ENCODE measurements around the gene KASH5. TPM values are rescaled to one million over a fixed set of nuclear protein-coding genes. Genes with fewer than 3 reads are reported as not detected.

The KASH5 gene
- total RNA-seq, 1 experiment from 2014 or later, result 1.00 TPM

DNA sequence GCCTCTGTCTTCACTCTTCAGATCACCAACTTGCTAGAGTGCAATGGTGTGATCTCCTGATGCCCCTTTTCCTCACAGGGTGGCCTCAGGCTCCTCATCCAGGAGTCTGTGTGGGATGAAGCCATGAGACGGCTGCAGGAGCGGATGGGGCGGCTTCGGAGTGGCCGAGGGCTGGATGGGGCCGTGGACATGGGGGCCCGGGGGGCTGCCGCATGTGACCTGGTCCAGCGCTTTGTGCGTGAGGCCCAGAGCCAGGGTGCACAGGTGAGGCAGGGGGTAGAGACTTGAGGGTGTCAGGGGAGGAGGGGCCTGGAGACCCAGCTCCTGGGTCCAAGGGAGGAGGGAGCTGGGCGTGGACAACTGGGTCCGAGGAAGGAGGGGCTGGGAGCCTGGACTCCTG is 74.4 kb downstream of the KASH5 start:
- H3K27me3 ChIP-seq (replicated peaks; ENCODE audit: control insufficient read depth, insufficient read depth, low read length), result no peaks in the 10 kb centered on the region
- intact Hi-C loops (cut with micrococcal nuclease; ENCODE audit: unreplicated experiment), result no loop called here
- TF ChIP-seq, protein P1, sequence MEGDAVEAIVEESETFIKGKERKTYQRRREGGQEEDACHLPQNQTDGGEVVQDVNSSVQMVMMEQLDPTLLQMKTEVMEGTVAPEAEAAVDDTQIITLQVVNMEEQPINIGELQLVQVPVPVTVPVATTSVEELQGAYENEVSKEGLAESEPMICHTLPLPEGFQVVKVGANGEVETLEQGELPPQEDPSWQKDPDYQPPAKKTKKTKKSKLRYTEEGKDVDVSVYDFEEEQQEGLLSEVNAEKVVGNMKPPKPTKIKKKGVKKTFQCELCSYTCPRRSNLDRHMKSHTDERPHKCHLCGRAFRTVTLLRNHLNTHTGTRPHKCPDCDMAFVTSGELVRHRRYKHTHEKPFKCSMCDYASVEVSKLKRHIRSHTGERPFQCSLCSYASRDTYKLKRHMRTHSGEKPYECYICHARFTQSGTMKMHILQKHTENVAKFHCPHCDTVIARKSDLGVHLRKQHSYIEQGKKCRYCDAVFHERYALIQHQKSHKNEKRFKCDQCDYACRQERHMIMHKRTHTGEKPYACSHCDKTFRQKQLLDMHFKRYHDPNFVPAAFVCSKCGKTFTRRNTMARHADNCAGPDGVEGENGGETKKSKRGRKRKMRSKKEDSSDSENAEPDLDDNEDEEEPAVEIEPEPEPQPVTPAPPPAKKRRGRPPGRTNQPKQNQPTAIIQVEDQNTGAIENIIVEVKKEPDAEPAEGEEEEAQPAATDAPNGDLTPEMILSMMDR (IDR thresholded peaks at IDR 0.05; ENCODE audit: insufficient read depth in 1 of 2, low read depth in 1 of 2, low read length in 1 of 2, severe bottlenecking in 1 of 2, unreplicated experiment in 1 of 2), result no peak
- Mint-ChIP-seq H3K4me3 (ENCODE audit: unreplicated experiment) (no peak overlapping the region), H3K27ac (ENCODE audit: unreplicated experiment) (no peak overlapping the region), H3K27me3 (ENCODE audit: insufficient read depth, unreplicated experiment) (no peaks in the 10 kb centered on the region), H3K4me1 (ENCODE audit: low read depth, unreplicated experiment) (no peaks in the 10 kb centered on the region), H3K36me3 (ENCODE audit: insufficient read depth, unreplicated experiment) (peaks cover 26% of the 10 kb centered on the region), H3K9me3 (ENCODE audit: unreplicated experiment) (no peaks in the 10 kb centered on the region)
- H3K4me1 ChIP-seq, result no peaks in the 10 kb centered on the region
- CTCF ChIA-PET, result no interaction called here
- POLR2A ChIA-PET, result no interaction called here
- no peak for DNase-seq
- H3K4me3 ChIP-seq (ENCODE audit: low read depth, low read length), result no peak overlapping the region
- no peaks in the 10 kb centered on the region for H3K9me3 ChIP-seq
- no TSS peak for BruUV-seq (replicated peaks)
- no peaks in the 10 kb centered on the region; the same call in none of the 2 replicates for H3K36me3 ChIP-seq (ENCODE audit: control insufficient read depth, insufficient read depth, low read length)

DNA sequence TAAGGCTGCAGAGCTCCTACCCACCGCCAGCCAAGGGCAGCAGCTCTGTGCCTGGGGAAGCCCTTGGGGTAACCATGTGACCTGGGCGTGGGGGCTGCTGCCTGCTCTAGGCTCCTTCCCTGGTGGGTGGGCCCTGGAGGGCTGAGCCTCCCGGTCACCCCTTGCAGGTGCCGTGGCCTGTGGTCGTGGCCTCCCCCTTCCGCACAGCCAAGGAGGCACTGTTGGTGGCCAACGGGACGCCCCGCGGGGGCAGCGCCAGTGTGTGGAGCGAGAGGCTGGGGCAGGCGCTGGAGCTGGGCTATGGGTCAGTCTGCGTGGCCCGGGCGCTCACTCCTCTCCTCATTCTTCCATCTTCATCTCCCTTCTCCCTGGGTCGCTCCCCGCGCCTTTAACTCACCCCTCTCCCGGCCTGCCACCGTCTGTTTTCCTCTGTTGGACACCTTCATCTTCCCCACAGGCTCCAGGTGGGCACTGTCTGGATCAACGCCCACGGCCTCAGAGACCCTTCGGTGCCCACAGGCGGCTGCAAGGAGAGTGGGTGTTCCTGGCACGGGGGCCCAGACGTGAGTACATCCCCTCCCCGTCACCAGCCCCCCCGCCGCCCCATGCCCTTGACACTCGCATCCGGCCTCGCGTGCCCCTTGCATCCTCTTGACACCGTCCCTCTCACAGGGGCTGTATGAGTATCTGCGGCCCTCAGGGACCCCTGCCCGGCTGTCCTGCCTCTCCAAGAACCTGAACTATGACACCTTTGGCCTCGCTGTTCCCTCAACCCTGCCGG is 76.1 kb downstream of the KASH5 start:
- Mint-ChIP-seq H3K4me3 (ENCODE audit: unreplicated experiment) (no peak overlapping the region), H3K9me3 (ENCODE audit: unreplicated experiment) (no peaks in the 10 kb centered on the region), H3K27ac (ENCODE audit: unreplicated experiment) (no peak overlapping the region), H3K36me3 (ENCODE audit: insufficient read depth, unreplicated experiment) (peaks cover 33% of the 10 kb centered on the region), H3K4me1 (ENCODE audit: low read depth, unreplicated experiment) (no peaks in the 10 kb centered on the region), H3K27me3 (ENCODE audit: insufficient read depth, unreplicated experiment) (no peaks in the 10 kb centered on the region)
- intact Hi-C loops (cut with micrococcal nuclease; ENCODE audit: unreplicated experiment), result no loop called here
- ChIA-PET CTCF (no interaction called here), POLR2A (no interaction called here)
- H3K36me3 ChIP-seq (ENCODE audit: control insufficient read depth, insufficient read depth, low read length), result peaks cover 1% of the 10 kb centered on the region
- TF ChIP-seq, protein P1 (IDR thresholded peaks at IDR 0.05; ENCODE audit: insufficient read depth in 1 of 2, low read depth in 1 of 2, low read length in 1 of 2, severe bottlenecking in 1 of 2, unreplicated experiment in 1 of 2), result no peak
- DNase-seq, result no peak
- no peak overlapping the region for H3K4me3 ChIP-seq (ENCODE audit: low read depth, low read length)
- BruUV-seq (replicated peaks), result no TSS peak
- no peaks in the 10 kb centered on the region for H3K9me3 ChIP-seq
- H3K4me1 ChIP-seq, result no peaks in the 10 kb centered on the region
- H3K27me3 ChIP-seq (replicated peaks; ENCODE audit: control insufficient read depth, insufficient read depth, low read length), result no peaks in the 10 kb centered on the region

DNA sequence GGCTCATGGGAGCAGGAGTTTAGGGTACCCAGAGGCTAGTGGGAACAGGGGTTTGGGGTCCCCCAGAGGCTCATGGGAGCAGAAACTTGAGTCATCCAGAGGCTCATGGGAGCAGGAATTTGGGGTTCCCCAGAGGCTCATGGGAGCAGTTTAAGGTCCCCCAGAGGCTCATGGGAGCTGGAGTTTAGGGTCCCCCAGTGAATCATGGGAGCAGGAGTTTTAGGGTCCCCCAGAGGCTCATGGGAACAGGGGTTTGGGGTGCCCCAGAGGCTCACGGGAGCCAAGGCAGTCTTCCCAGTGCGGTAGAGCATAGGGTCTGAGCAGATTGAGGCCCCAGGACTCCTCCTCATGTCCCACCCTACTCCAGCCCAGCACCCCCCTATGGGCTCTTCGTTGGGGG is 77.3 kb downstream of the KASH5 start:
- Mint-ChIP-seq H3K36me3 (ENCODE audit: insufficient read depth, unreplicated experiment) (peaks cover 33% of the 10 kb centered on the region), H3K27ac (ENCODE audit: unreplicated experiment) (no peak overlapping the region), H3K27me3 (ENCODE audit: insufficient read depth, unreplicated experiment) (no peaks in the 10 kb centered on the region), H3K4me1 (ENCODE audit: low read depth, unreplicated experiment) (no peaks in the 10 kb centered on the region), H3K4me3 (ENCODE audit: unreplicated experiment) (no peak overlapping the region), H3K9me3 (ENCODE audit: unreplicated experiment) (no peaks in the 10 kb centered on the region)
- Histone ChIP-seq H3K4me1 (no peaks in the 10 kb centered on the region), H3K36me3 (ENCODE audit: control insufficient read depth, insufficient read depth, low read length) (peaks cover 1% of the 10 kb centered on the region; the same call in 1 of the 2 replicates), H3K27me3 (replicated peaks; ENCODE audit: control insufficient read depth, insufficient read depth, low read length) (no peaks in the 10 kb centered on the region), H3K9me3 (no peaks in the 10 kb centered on the region), H3K4me3 (ENCODE audit: low read depth, low read length) (no peak overlapping the region)
- TF ChIP-seq, protein P1 (IDR thresholded peaks at IDR 0.05; ENCODE audit: insufficient read depth in 1 of 2, low read depth in 1 of 2, low read length in 1 of 2, severe bottlenecking in 1 of 2, unreplicated experiment in 1 of 2), result no peak
- DNase-seq, result no peak
- ChIA-PET POLR2A (no interaction called here), CTCF (no interaction called here)
- intact Hi-C loops (cut with micrococcal nuclease; ENCODE audit: unreplicated experiment), result no loop called here
- no TSS peak for BruUV-seq (replicated peaks)

Other genes with a start within 250 kb of the KASH5 start
- gene HRC, start 232.9 kb upstream of the KASH5 start, total RNA-seq (2022), result not detected in 2 replicates
- gene TRPM4, start 230.5 kb upstream of the KASH5 start, total RNA-seq (2022), result 27.8 and 31.4 TPM in 2 replicates
- gene SLC6A16, start 63.1 kb upstream of the KASH5 start, total RNA-seq (2022), result 0.56 and 0.84 TPM in 2 replicates
- gene CD37, start 52.8 kb upstream of the KASH5 start, total RNA-seq (2022), result not detected in 2 replicates
- gene TEAD2, start 25.8 kb upstream of the KASH5 start, total RNA-seq (2022), result 8.6 and 8.8 TPM in 2 replicates
- gene DKKL1, start 24.4 kb upstream of the KASH5 start, total RNA-seq (2022), result not detected in 2 replicates
- not detected in 2 replicates for gene PTH2, start 35.2 kb downstream of the KASH5 start, total RNA-seq (2022)
- 0.25 TPM in 1 of 2 replicates, not detected in the other for gene GFY, start 37.1 kb downstream of the KASH5 start, total RNA-seq (2022)
- gene SLC17A7, start 53.3 kb downstream of the KASH5 start, total RNA-seq (2022), result 0.21 and 0.36 TPM in 2 replicates
- gene PIH1D1, start 63.6 kb downstream of the KASH5 start, total RNA-seq (2022), result 150 and 167 TPM in 2 replicates
- gene ALDH16A1, start 65.0 kb downstream of the KASH5 start, total RNA-seq (2022), result 42.1 and 45.0 TPM in 2 replicates
- gene FLT3LG, start 86.0 kb downstream of the KASH5 start, total RNA-seq (2022), result 2.1 and 2.4 TPM in 2 replicates
- 2,726 and 2,880 TPM in 2 replicates for gene RPL13A, start 99.4 kb downstream of the KASH5 start, total RNA-seq (2022)
- 2,065 and 2,191 TPM in 2 replicates for gene RPS11, start 108.2 kb downstream of the KASH5 start, total RNA-seq (2022)
- 135 and 136 TPM in 2 replicates for gene FCGRT, start 124.4 kb downstream of the KASH5 start, total RNA-seq (2022)
- gene RCN3, start 139.8 kb downstream of the KASH5 start, total RNA-seq (2022), result 6.6 and 7.0 TPM in 2 replicates
- 74.7 and 77.7 TPM in 2 replicates for gene NOSIP, start 192.3 kb downstream of the KASH5 start, total RNA-seq (2022)
- gene PRRG2, start 193.1 kb downstream of the KASH5 start, total RNA-seq (2022), result 7.7 and 8.4 TPM in 2 replicates
- gene PRR12, start 202.9 kb downstream of the KASH5 start, total RNA-seq (2022), result 38.8 and 40.5 TPM in 2 replicates